ENCODE data around the gene DDX21.

The DDX21 gene

GRCh38 chr10:68992636-68993440, 36.9 kb downstream of the DDX21 start:
- no peaks in the 10 kb centered on the region for H3K27me3 ChIP-seq (replicated peaks; ENCODE audit: control insufficient read depth, insufficient read depth, low read length)
- no peak for TF ChIP-seq CTCF (IDR thresholded peaks at IDR 0.05; ENCODE audit: insufficient read depth, low read length, poor library complexity, severe bottlenecking)
- no peak overlapping the region for H3K4me3 ChIP-seq (replicated peaks; ENCODE audit: low read depth, low read length)
- H3K36me3 ChIP-seq (ENCODE audit: control insufficient read depth, insufficient read depth, low read length) = no peaks in the 10 kb centered on the region
- no peak for DNase-seq (ENCODE audit: extremely low read depth, insufficient read length)

DNA sequence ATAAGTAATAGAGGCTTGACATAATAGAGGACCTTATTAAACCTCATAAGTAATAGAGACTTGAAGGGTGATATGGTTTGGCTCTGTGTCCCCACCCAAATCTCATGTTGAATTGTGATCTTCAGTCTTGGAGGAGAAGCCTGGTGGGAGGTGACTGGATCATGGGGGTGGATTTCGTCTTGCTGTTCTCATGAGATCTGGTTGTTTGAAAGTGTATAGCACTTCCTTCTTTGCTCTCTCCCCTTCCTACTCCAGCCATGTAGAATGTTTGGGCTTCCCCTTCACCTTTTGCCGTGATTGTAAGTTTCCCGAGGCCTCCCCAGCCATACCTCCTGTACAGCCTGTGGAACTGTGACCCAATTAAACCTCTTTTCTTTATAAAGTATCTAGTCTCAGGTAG, 41.2 kb downstream of the DDX21 start:
- DNase-seq (ENCODE audit: extremely low read depth, insufficient read length) = no peak
- Histone ChIP-seq H3K27me3 (replicated peaks; ENCODE audit: control insufficient read depth, insufficient read depth, low read length) (no peaks in the 10 kb centered on the region), H3K36me3 (ENCODE audit: control insufficient read depth, insufficient read depth, low read length) (no peaks in the 10 kb centered on the region; the same call in 1 of the 2 replicates), H3K4me3 (replicated peaks; ENCODE audit: low read depth, low read length) (no peak overlapping the region; the same call in 1 of the 2 replicates)
- TF ChIP-seq CTCF (IDR thresholded peaks at IDR 0.05; ENCODE audit: insufficient read depth, low read length, poor library complexity, severe bottlenecking) = no peak

- Histone ChIP-seq H3K4me3 (replicated peaks; ENCODE audit: low read depth, low read length) (no peak overlapping the region), H3K27me3 (replicated peaks; ENCODE audit: control insufficient read depth, insufficient read depth, low read length) (no peaks in the 10 kb centered on the region), H3K36me3 (ENCODE audit: control insufficient read depth, insufficient read depth, low read length) (no peaks in the 10 kb centered on the region; the same call in 1 of the 2 replicates)
- no peak for DNase-seq (ENCODE audit: extremely low read depth, insufficient read length)
- peak; percentile 52 for TF ChIP-seq CTCF (IDR thresholded peaks at IDR 0.05; ENCODE audit: insufficient read depth, low read length, poor library complexity, severe bottlenecking)
Measured at GRCh38 chr10:69004821-69005220, 48.9 kb downstream of the DDX21 start.

- DNase-seq (ENCODE audit: extremely low read depth, insufficient read length) = no peak
- H3K27me3 ChIP-seq (replicated peaks; ENCODE audit: control insufficient read depth, insufficient read depth, low read length) = no peaks in the 10 kb centered on the region
- no peak for TF ChIP-seq CTCF (IDR thresholded peaks at IDR 0.05; ENCODE audit: insufficient read depth, low read length, poor library complexity, severe bottlenecking)
- no peak overlapping the region for H3K4me3 ChIP-seq (replicated peaks; ENCODE audit: low read depth, low read length)
- no peaks in the 10 kb centered on the region; the same call in 1 of the 2 replicates for H3K36me3 ChIP-seq (ENCODE audit: control insufficient read depth, insufficient read depth, low read length)
Measured at GRCh38 chr10:69005704-69006485, 49.9 kb downstream of the DDX21 start.

GRCh38 chr10:69007260-69007659, 51.3 kb downstream of the DDX21 start:
- H3K36me3 ChIP-seq (ENCODE audit: control insufficient read depth, insufficient read depth, low read length) = no peaks in the 10 kb centered on the region; the same call in 1 of the 2 replicates

More at GRCh38 chr10:69007260-69007659, 51.3 kb downstream of the DDX21 start:
- no peaks in the 10 kb centered on the region for H3K27me3 ChIP-seq (replicated peaks; ENCODE audit: control insufficient read depth, insufficient read depth, low read length)
- DNase-seq (ENCODE audit: extremely low read depth, insufficient read length) = no peak
- peak; percentile 30 for TF ChIP-seq CTCF (IDR thresholded peaks at IDR 0.05; ENCODE audit: insufficient read depth, low read length, poor library complexity, severe bottlenecking)
- no peak overlapping the region for H3K4me3 ChIP-seq (replicated peaks; ENCODE audit: low read depth, low read length)

Measured in GM06990 (cell line).